Right cardiac atrium (tissue), 5 donors: ENCODE measurements around the gene WTAP. TPM values are rescaled to one million over a fixed set of nuclear protein-coding genes. Genes with fewer than 3 reads are reported as not detected.

Source experiments
- ATAC-seq, 2 donors: fragments of 200-7000 bp; cut with Tn5 transposase; one replicate each; pipeline versions ENCODE4 v1.8.0 to v1.9.1; 2020; ENCODE audit warnings: moderate library complexity in 2 of 2, mild to moderate bottlenecking in 1 of 2
- DNase-seq, 3 donors: peaks; one replicate each; pipeline ENCODE4 v3.0.0-alpha.2; 2020
- H3K27ac ChIP-seq: one replicate; pipeline ENCODE4 v1.5.1; 2013; ENCODE audit warnings: mild to moderate bottlenecking, low read length, control low read depth, moderate library complexity
- H3K27me3 ChIP-seq: one replicate; pipeline ENCODE4 v1.6.1; 2013; ENCODE audit not compliant: control insufficient read depth, insufficient read depth
- H3K4me1 ChIP-seq: one replicate; pipeline ENCODE4 v1.6.1; 2013; ENCODE audit warnings: low read length; ENCODE audit not compliant: control insufficient read depth, insufficient read depth
- H3K4me3 ChIP-seq: one replicate; pipeline ENCODE4 v1.5.1; 2013; ENCODE audit warnings: low read length, control low read depth
- H3K9me3 ChIP-seq: one replicate; pipeline ENCODE4 v1.6.1; 2013; ENCODE audit warnings: low read length; ENCODE audit not compliant: control insufficient read depth
- WGBS: extraction: QIAGEN DNeasy Blood & Tissue Kit; methylation state at CpG from one replicate; pipeline ENCODE4 v1.1.7; 2013; 5-methylcytosine and 5-hydroxymethylcytosine counted together
- intact Hi-C, 4 donors: fragments of 100-400 bp; cut with DNase I; formaldehyde crosslinking; loops; one replicate each; pipeline versions ENCODE4 v1.11.0 to v1.14.0; 2022 to 2023
- long read RNA-seq, 4 donors: library from polyadenylated mRNA; unstranded; transcript quantifications; one replicate each; pipeline ENCODE4 v2.0.0, GENCODE V29; 2020 to 2021
- polyA plus RNA-seq: library from polyadenylated mRNA; stranded (reverse); fragments of 200-250 nt; gene quantifications from one replicate; pipeline ENCODE4 v1.2.3, GENCODE V29; 2013
- total RNA-seq, 4 donors: library from RNA; stranded (reverse); fragmentation: NEBNext Ultra II Directional; extraction: Animal tissue kit (Norgen Biotek cat#: 25700); gene quantifications; one replicate each; pipeline ENCODE4 v1.2.1, GENCODE V29; 2021
- donor health status: healthy with polysubstance abuse.
- donor health status: DM: no; HTN: yes; CAD: no.
- donor health status: DM: no; HTN: no; CAD: no.
- donor health status: DM: no; HTN: yes; CAD: no; lungs with severe emphysema.
- donor health status: DM: yes; HTN: yes; CAD: no.

The WTAP gene
- total RNA-seq (10 to 100 TPM; 52.0 to 61.0 (median 56.5) TPM), polyA plus RNA-seq (46.1 TPM)
- long read RNA-seq, donor 1, transcript WTAP-206 (8 exons, 2,109 nt): major isoform, 23 of 90 reads
- long read RNA-seq, donor 1, transcript WTAP-201 (6 exons, 1,622 nt): minor isoform, 19 of 90 reads
- long read RNA-seq, donor 1, transcript WTAP-202 (8 exons, 3,656 nt): minor isoform, 13 of 90 reads
- long read RNA-seq, donor 1, transcript WTAP-207 (7 exons, 1,430 nt): minor isoform, 11 of 90 reads
- long read RNA-seq, donor 1, partial matches to known transcripts: 18 of 90 reads
- long read RNA-seq, donor 1, other reads (novel, unspliced or antisense): 4 of 90 reads
- long read RNA-seq, donor 2, transcript WTAP-201 (6 exons, 1,622 nt): major isoform, 7 of 22 reads
- long read RNA-seq, donor 2, partial matches to known transcripts: 6 of 22 reads
- long read RNA-seq, donor 2, other reads (novel, unspliced or antisense): 3 of 22 reads
- long read RNA-seq, donor 3, transcript WTAP-205 (7 exons, 1,623 nt): minor isoform, 5 of 87 reads
- long read RNA-seq, donor 3, transcript WTAP-202 (8 exons, 3,656 nt): major isoform, 18 of 87 reads
- long read RNA-seq, donor 3, partial matches to known transcripts: 61 of 87 reads
- long read RNA-seq, donor 3, other reads (novel, unspliced or antisense): 1 of 87 reads
- long read RNA-seq, donor 4, transcript WTAP-201 (6 exons, 1,622 nt): major isoform, 10 of 32 reads
- long read RNA-seq, donor 4, transcript WTAP-206 (8 exons, 2,109 nt): major isoform, 10 of 32 reads
- long read RNA-seq, donor 4, partial matches to known transcripts: 6 of 32 reads
- long read RNA-seq, donor 4, other reads (novel, unspliced or antisense): 3 of 32 reads

DNA sequence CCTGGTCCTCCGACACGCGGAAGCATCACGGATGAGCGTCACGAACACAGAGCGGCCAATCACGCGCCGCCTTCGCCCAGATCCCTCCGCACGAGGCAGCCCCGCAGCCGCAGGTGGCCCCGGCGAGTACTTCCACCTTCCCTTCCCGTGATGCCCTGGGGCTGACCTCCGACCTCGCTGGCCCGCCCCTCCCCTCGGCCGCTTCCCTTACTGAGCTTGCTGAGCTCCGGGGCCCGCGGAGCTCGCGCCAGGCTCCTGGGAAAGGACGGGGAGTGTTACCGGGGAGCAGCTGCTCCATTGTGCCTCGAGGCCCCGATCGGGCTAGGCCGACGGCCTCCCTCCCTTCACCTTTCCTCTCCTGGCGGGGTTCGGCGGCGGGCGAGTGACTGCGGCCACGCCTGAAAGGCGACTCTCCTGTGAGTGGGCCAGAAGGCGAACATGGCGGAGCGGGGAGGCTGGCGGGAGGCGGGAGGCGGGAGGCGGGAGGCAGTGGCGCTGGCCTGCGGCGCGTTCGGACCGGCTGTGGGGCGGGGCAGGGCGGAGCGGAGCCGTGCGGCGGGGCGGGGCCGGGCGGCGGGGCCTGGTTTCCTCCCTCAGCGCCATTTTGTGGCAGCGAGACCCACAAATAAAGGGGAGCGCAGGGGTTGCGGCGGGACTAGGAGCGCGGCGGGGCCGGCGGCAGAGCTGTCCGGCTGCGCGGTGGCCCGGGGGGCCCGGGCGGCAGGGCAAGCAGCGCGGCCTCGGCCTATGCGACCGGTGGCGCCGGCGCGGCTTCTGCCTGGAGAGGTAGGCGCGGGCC lies at the start of gene WTAP:
WTAP (plus strand) TSS at position 589 of the 799 bp plus-strand sequence. CDS start 8,760 bp downstream, outside the sequence.
- peak; percentile 97 to 98 for ATAC-seq

DNA sequence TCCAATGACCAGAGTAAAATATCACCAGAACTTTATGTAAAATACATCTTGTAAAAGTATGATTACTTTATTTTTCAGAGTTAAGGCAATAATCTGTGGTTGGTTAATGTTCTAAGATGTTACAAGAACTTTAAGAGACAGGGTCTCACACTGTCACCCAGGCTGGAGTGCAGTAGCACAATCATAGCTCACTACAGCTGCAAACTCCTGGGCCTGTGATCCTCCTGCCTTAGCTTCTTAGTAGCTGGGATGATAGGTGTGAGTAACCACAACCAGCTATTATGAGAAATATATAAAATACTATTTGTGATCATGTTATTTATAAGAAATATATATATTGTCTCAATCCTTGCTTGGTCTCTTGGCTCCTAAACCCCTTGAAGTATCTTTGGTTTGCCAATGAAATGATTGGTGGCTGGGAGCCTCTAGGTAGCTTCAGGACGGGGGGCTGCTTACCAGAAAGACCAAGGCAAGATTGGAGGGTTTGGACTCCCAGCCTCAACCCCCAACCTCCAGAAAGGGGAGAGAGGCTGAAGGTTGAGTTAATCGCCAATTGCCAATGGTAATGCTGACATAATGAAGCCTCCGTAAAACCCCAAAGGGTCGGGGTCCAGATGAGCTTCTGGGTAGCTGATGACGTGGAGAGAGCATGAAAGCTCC lies 49.7 kb upstream of the WTAP start:
- intact Hi-C loops: no loop called here
- Histone ChIP-seq H3K27me3 (no peaks in the 10 kb centered on the region), H3K27ac (no peak overlapping the region), H3K4me1 (peaks cover 3% of the 10 kb centered on the region), H3K4me3 (no peak overlapping the region), H3K9me3 (no peaks in the 10 kb centered on the region)
- ATAC-seq: no peak
- no peak for DNase-seq
- 99% methylated on average over 5 of the region's 5 CpGs for WGBS

More for the DNA sequence above, at the start of gene WTAP:
- H3K9me3 ChIP-seq: no peaks in the 10 kb centered on the region
- no peaks in the 10 kb centered on the region for H3K27me3 ChIP-seq
- WGBS: under 1% methylated on average over 93 of the region's 93 CpGs
- peak within 1 kb of the TSS; percentile 90 for H3K4me3 ChIP-seq
- peak; percentile 94 to 98 (median 98) for DNase-seq
- H3K27ac ChIP-seq: peak within 1 kb of the TSS; percentile 99
- intact Hi-C loops: loop anchor here in 3 of 4 donors (5.0 kb wide), 2 partner anchors 35 to 60 kb away; partner anchors contain the start of genes SOD2 (in 3 of the 3) and TCP1 (in 1 of the 3)
- peaks cover 4% of the 10 kb centered on the region for H3K4me1 ChIP-seq

DNA sequence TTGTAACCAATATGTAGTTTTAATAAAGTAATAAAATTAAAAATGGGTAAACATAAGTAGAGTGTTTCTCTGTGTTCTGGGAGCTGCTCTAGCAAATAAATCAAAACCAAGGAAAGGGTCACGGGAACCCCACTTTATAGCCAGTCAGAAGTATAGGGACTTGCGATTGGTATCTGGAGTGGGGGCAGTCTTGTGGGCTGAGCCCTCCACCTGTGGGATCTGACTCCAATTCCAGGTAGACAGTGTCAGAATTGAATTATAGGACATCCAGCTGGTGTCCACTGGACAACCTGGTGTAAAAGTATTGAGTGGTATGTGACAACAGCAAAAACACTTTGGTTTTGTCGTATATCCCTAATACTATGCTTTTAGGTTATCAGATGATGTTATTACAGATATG lies 48.7 kb upstream of the WTAP start:
- WGBS: 95% methylated on average over 3 of the region's 3 CpGs
- no peaks in the 10 kb centered on the region for H3K27me3 ChIP-seq
- H3K9me3 ChIP-seq: no peaks in the 10 kb centered on the region
- intact Hi-C loops: no loop called here
- ATAC-seq (no peak), DNase-seq (no peak)
- H3K4me3 ChIP-seq: no peak overlapping the region
- H3K27ac ChIP-seq: no peak overlapping the region
- H3K4me1 ChIP-seq: peaks cover 3% of the 10 kb centered on the region

GRCh38 chr6:159679091-159680077 lies 47.9 kb upstream of the WTAP start:
- no peak for DNase-seq
- H3K4me1 ChIP-seq: peaks cover 3% of the 10 kb centered on the region
- intact Hi-C loops: no loop called here
- WGBS: 80% methylated on average over 5 of the region's 5 CpGs
- H3K27me3 ChIP-seq: no peaks in the 10 kb centered on the region
- ATAC-seq: no peak
- H3K4me3 ChIP-seq: no peak overlapping the region
- no peak overlapping the region for H3K27ac ChIP-seq
- H3K9me3 ChIP-seq: no peaks in the 10 kb centered on the region

- no peak overlapping the region for H3K4me3 ChIP-seq
- peaks cover 3% of the 10 kb centered on the region for H3K4me1 ChIP-seq
These were observed 47.2 kb upstream of the WTAP start for GRCh38 chr6:159680104-159680503.

GRCh38 chr6:159681191-159681880 lies 46.0 kb upstream of the WTAP start:
- WGBS: 68% methylated on average over 10 of the region's 10 CpGs
- Histone ChIP-seq H3K27me3 (no peaks in the 10 kb centered on the region), H3K4me3 (no peak overlapping the region), H3K9me3 (no peaks in the 10 kb centered on the region), H3K27ac (no peak overlapping the region), H3K4me1 (peaks cover 3% of the 10 kb centered on the region)
- intact Hi-C loops: no loop called here
- DNase-seq: no peak
- ATAC-seq: peak; percentile 10 to 59

More at GRCh38 chr6:159680104-159680503, 47.2 kb upstream of the WTAP start:
- WGBS: 84% methylated on average over 3 of the region's 3 CpGs
- no peak overlapping the region for H3K27ac ChIP-seq
- no peaks in the 10 kb centered on the region for H3K9me3 ChIP-seq
- H3K27me3 ChIP-seq: no peaks in the 10 kb centered on the region
- intact Hi-C loops: no loop called here
- ATAC-seq (no peak), DNase-seq (no peak)

- H3K27me3 ChIP-seq: no peaks in the 10 kb centered on the region
- no peak overlapping the region for H3K27ac ChIP-seq
- no peak for ATAC-seq
- WGBS: 77% methylated on average over 3 of the region's 3 CpGs
- DNase-seq: no peak
- no peak overlapping the region for H3K4me3 ChIP-seq
- H3K9me3 ChIP-seq: no peaks in the 10 kb centered on the region
- intact Hi-C loops: no loop called here
- H3K4me1 ChIP-seq: peaks cover 4% of the 10 kb centered on the region
These were observed 45.0 kb upstream of the WTAP start for GRCh38 chr6:159682295-159682694.

DNA sequence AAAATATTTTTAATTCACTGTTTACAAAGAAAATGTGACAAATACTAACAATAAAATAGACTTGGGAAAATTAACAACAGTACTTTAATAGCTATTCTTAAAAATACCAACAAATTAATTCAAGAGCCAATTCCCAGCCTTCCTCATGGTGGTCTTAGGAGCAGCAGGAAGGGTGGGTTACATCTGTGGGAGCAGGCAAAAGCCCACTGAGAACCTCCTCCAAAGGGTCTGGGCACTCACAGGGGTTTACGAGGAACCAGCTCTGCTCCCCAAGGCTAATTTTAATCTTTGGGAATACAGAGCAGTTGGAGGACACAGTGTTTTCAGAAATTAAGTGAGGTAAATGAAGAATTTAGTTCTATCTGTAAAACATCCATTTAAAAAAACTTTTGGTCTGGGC lies 44.5 kb upstream of the WTAP start:
- DNase-seq: no peak
- Histone ChIP-seq H3K27me3 (no peaks in the 10 kb centered on the region), H3K9me3 (no peaks in the 10 kb centered on the region), H3K4me1 (peaks cover 4% of the 10 kb centered on the region), H3K4me3 (no peak overlapping the region), H3K27ac (no peak overlapping the region)
- intact Hi-C loops: no loop called here
- no peak for ATAC-seq
- 98% methylated on average over 1 of the region's 1 CpG for WGBS

- Histone ChIP-seq H3K27ac (no peak overlapping the region), H3K9me3 (no peaks in the 10 kb centered on the region), H3K4me1 (peaks cover 6% of the 10 kb centered on the region), H3K4me3 (no peak overlapping the region), H3K27me3 (no peaks in the 10 kb centered on the region)
- ATAC-seq: no peak
- DNase-seq: no peak
- intact Hi-C loops: no loop called here
- 98% methylated on average over 1 of the region's 1 CpG for WGBS
These were observed 43.3 kb upstream of the WTAP start for GRCh38 chr6:159684013-159684304.
